ENCODE data around the gene PRDM8. TPM values are rescaled to one million over a fixed set of nuclear protein-coding genes. Genes with fewer than 3 reads are reported as not detected.

PRDM8 gene
- total and polyA plus RNA-seq, 4 donors: 0.46 to 5.0 (median 2.1) TPM

DNA sequence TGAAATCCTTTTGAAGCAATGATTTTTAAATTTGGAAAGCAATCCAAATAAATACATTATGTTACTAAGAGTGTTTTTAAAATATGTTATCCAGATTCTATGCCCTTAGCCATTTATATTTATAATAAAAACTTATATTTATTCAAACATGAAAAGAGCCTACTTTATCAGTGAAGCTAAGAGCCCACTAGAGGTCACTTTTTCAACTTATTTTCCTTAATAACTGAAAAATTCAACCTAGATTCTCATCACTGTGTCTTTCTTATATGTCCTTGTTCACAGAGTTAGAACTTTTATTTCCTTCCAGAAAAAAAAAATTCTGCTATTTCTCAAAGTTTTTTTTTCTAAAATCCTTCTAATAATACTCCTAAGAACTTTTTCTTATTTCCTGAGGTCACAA is 23.9 kb downstream of the PRDM8 start:
- no peak for ATAC-seq (ENCODE audit: insufficient read depth, low FRiP score)
- no peak overlapping the region for H3K27ac ChIP-seq (ENCODE audit: low read depth in 1 of 2, low read length in 1 of 2)
- no peaks in the 10 kb centered on the region for H3K9me3 ChIP-seq (ENCODE audit: control insufficient read depth in 4 of 4, insufficient read depth in 3 of 4, low read length in 3 of 4)
- no peaks in the 10 kb centered on the region for H3K36me3 ChIP-seq (ENCODE audit: control insufficient read depth in 4 of 4, insufficient read depth in 4 of 4, low read length in 4 of 4)
- DNase-seq: no peak
- H3K27me3 ChIP-seq (ENCODE audit: control insufficient read depth in 3 of 3, insufficient read depth in 3 of 3, low read length in 2 of 3): peaks cover 0 to 23% (median 21%) of the 10 kb centered on the region in 3 donors
- no peak overlapping the region for H3K9ac ChIP-seq (ENCODE audit: insufficient read depth in 1 of 2, low read length in 2 of 2)
- no peaks in the 10 kb centered on the region for H3K4me1 ChIP-seq (ENCODE audit: control insufficient read depth in 5 of 5, insufficient read depth in 5 of 5, low read length in 5 of 5)
- H3K4me3 ChIP-seq: no peak overlapping the region
- TF ChIP-seq, protein P1, sequence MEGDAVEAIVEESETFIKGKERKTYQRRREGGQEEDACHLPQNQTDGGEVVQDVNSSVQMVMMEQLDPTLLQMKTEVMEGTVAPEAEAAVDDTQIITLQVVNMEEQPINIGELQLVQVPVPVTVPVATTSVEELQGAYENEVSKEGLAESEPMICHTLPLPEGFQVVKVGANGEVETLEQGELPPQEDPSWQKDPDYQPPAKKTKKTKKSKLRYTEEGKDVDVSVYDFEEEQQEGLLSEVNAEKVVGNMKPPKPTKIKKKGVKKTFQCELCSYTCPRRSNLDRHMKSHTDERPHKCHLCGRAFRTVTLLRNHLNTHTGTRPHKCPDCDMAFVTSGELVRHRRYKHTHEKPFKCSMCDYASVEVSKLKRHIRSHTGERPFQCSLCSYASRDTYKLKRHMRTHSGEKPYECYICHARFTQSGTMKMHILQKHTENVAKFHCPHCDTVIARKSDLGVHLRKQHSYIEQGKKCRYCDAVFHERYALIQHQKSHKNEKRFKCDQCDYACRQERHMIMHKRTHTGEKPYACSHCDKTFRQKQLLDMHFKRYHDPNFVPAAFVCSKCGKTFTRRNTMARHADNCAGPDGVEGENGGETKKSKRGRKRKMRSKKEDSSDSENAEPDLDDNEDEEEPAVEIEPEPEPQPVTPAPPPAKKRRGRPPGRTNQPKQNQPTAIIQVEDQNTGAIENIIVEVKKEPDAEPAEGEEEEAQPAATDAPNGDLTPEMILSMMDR (IDR thresholded peaks at IDR 0.05; ENCODE audit: control extremely low read depth, extremely low read depth): no peak

DNA sequence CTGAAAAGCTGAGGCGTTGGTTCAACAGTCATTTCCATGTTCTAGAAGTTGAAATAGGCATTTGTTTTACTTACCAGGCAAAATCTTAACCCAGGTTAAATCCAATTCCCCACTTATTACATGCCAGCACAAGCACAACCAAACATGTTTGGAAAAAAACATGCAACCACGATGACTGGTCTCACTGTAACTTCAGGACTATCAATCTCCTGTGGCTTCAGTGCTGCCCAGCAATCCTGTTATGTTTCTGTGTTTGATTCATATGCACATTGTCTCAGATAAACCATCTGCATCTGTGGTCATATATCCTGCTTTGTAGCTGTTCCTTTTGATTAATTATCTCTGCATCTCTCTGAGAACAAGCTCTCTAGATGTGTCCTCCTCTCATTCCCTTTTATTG is 28.3 kb downstream of the PRDM8 start:
- Histone ChIP-seq H3K36me3 (ENCODE audit: control insufficient read depth in 4 of 4, insufficient read depth in 4 of 4, low read length in 4 of 4) (no peaks in the 10 kb centered on the region), H3K9ac (ENCODE audit: insufficient read depth in 1 of 2, low read length in 2 of 2) (no peak overlapping the region), H3K9me3 (ENCODE audit: control insufficient read depth in 4 of 4, insufficient read depth in 3 of 4, low read length in 3 of 4) (no peaks in the 10 kb centered on the region), H3K27ac (ENCODE audit: low read depth in 1 of 2, low read length in 1 of 2) (no peak overlapping the region), H3K27me3 (ENCODE audit: control insufficient read depth in 3 of 3, insufficient read depth in 3 of 3, low read length in 2 of 3) (peaks cover 0 to 11% (median 8%) of the 10 kb centered on the region in 3 donors), H3K4me1 (ENCODE audit: control insufficient read depth in 5 of 5, insufficient read depth in 5 of 5, low read length in 5 of 5) (no peaks in the 10 kb centered on the region), H3K4me3 (no peak overlapping the region)
- DNase-seq: no peak
- TF ChIP-seq, protein P1 (IDR thresholded peaks at IDR 0.05; ENCODE audit: control extremely low read depth, extremely low read depth): no peak
- no peak for ATAC-seq (ENCODE audit: insufficient read depth, low FRiP score)
- WGBS, 2 donors: 62 to 70% methylated on average over 2 of the region's 2 CpGs

DNA sequence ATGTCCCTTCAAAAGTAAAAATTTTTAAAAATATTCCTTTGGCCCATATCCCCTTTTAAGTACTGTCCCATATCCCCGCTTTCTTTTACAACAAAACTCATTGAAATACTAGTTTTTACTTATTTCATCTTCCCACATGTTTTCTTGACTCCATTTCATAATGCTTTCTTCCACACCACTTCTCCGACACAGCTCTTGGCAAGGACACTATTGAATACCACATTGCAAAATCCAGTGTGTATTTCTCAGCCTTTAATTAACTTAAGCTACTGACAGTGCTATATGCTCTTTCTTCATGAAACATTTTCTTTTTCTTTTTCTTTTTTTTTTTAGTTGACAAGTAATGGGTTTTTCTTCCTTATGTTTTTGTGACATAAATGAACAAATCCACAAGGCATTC is 28.8 kb downstream of the PRDM8 start:
- WGBS, 2 donors: 35 to 39% methylated on average over 2 of the region's 2 CpGs
- Histone ChIP-seq H3K27me3 (ENCODE audit: control insufficient read depth in 3 of 3, insufficient read depth in 3 of 3, low read length in 2 of 3) (peaks cover 0 to 11% (median 8%) of the 10 kb centered on the region in 3 donors), H3K4me3 (no peak overlapping the region), H3K4me1 (ENCODE audit: control insufficient read depth in 5 of 5, insufficient read depth in 5 of 5, low read length in 5 of 5) (no peaks in the 10 kb centered on the region), H3K9me3 (ENCODE audit: control insufficient read depth in 4 of 4, insufficient read depth in 3 of 4, low read length in 3 of 4) (no peaks in the 10 kb centered on the region), H3K9ac (ENCODE audit: insufficient read depth in 1 of 2, low read length in 2 of 2) (no peak overlapping the region), H3K27ac (ENCODE audit: low read depth in 1 of 2, low read length in 1 of 2) (no peak overlapping the region), H3K36me3 (ENCODE audit: control insufficient read depth in 4 of 4, insufficient read depth in 4 of 4, low read length in 4 of 4) (no peaks in the 10 kb centered on the region)
- TF ChIP-seq, protein P1 (IDR thresholded peaks at IDR 0.05; ENCODE audit: control extremely low read depth, extremely low read depth): no peak
- no peak for ATAC-seq (ENCODE audit: insufficient read depth, low FRiP score)
- peak in 1 of 3 donors; percentile 25 for DNase-seq

DNA sequence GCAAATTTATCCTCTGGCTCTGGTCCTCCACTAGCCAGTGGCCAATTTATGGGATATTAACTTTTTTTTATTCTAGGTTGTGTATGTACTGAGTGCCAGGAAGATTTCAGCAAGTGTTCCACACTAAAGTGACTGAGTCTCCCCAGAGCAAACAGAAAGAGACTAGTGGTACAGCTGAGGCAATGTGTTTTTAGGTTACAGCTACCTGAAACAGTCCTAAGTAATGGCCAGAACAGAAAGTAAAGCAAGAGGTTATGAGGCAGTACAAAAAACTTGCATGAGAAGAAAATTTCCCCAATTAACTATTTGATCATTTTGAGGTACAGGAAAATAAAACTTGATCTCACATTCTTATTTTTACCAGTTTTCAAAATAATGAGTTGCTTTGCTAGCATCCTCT is 31.2 kb downstream of the PRDM8 start:
- no peak overlapping the region for H3K27ac ChIP-seq (ENCODE audit: low read depth in 1 of 2, low read length in 1 of 2)

More for the DNA sequence above, 31.2 kb downstream of the PRDM8 start:
- no peaks in the 10 kb centered on the region for H3K4me1 ChIP-seq (ENCODE audit: control insufficient read depth in 5 of 5, insufficient read depth in 5 of 5, low read length in 5 of 5)
- ATAC-seq (ENCODE audit: insufficient read depth, low FRiP score) (no peak), DNase-seq (no peak)
- H3K36me3 ChIP-seq (ENCODE audit: control insufficient read depth in 4 of 4, insufficient read depth in 4 of 4, low read length in 4 of 4): no peaks in the 10 kb centered on the region
- H3K27me3 ChIP-seq (ENCODE audit: control insufficient read depth in 3 of 3, insufficient read depth in 3 of 3, low read length in 2 of 3): peaks cover 0 to 11% (median 8%) of the 10 kb centered on the region in 3 donors
- no peak overlapping the region for H3K9ac ChIP-seq (ENCODE audit: insufficient read depth in 1 of 2, low read length in 2 of 2)
- no peak overlapping the region for H3K4me3 ChIP-seq
- H3K9me3 ChIP-seq (ENCODE audit: control insufficient read depth in 4 of 4, insufficient read depth in 3 of 4, low read length in 3 of 4): no peaks in the 10 kb centered on the region
- TF ChIP-seq, protein P1 (IDR thresholded peaks at IDR 0.05; ENCODE audit: control extremely low read depth, extremely low read depth): no peak
